H9 (cell line): ENCODE data around the gene GHRL. TPM values are rescaled to one million over a fixed set of nuclear protein-coding genes. Genes with fewer than 3 reads are reported as not detected.

Experiments
- DNase-seq: peaks from one replicate; pipeline ENCODE4 v3.0.0-alpha.2; 2017
- H2AFZ ChIP-seq: one replicate; pipeline ENCODE4 v1.6.1; 2013; ENCODE audit warnings: mild to moderate bottlenecking, low read length, control low read depth, moderate library complexity
- H2AK5ac ChIP-seq: 2 replicates; pipeline ENCODE4 v1.6.1; 2013; ENCODE audit warnings: low read length, control low read depth, mixed read lengths; ENCODE audit not compliant: insufficient read length
- H2BK120ac ChIP-seq: one replicate; pipeline ENCODE4 v1.6.1; 2013; ENCODE audit warnings: low read depth, mild to moderate bottlenecking, low read length, control low read depth, inconsistent platforms; ENCODE audit not compliant: poor library complexity, severe bottlenecking
- H2BK12ac ChIP-seq: 2 replicates; pipeline ENCODE4 v1.6.1; 2013; ENCODE audit warnings: low read length, control low read depth, mixed read lengths, low read depth; ENCODE audit not compliant: insufficient read length
- H2BK15ac ChIP-seq: 2 replicates; pipeline ENCODE4 v1.6.1; 2013; ENCODE audit warnings: low read depth, low read length, control low read depth
- H2BK20ac ChIP-seq: one replicate; pipeline ENCODE4 v1.6.1; 2013; ENCODE audit warnings: low read depth, mild to moderate bottlenecking, low read length, control low read depth, inconsistent platforms; ENCODE audit not compliant: poor library complexity, severe bottlenecking
- H2BK5ac ChIP-seq: 2 replicates; pipeline ENCODE4 v1.6.1; 2013; ENCODE audit warnings: low read length, control low read depth, mixed read lengths; ENCODE audit not compliant: insufficient read length
- H3K14ac ChIP-seq: 2 replicates; pipeline ENCODE4 v1.6.1; 2013; ENCODE audit warnings: low read length, control low read depth; ENCODE audit not compliant: insufficient read depth
- H3K18ac ChIP-seq: 2 replicates; pipeline ENCODE4 v1.6.1; 2013; ENCODE audit warnings: low read depth, mild to moderate bottlenecking, mixed read lengths, low read length, control low read depth; ENCODE audit not compliant: insufficient read length
- H3K23ac ChIP-seq: 2 replicates; pipeline ENCODE4 v1.6.1; 2013; ENCODE audit warnings: low read length, control low read depth, mixed read lengths, low read depth; ENCODE audit not compliant: insufficient read length
- H3K23me2 ChIP-seq: 2 replicates; pipeline ENCODE4 v1.6.1; 2013; ENCODE audit warnings: low read depth, mild to moderate bottlenecking, mixed read lengths, low read length, control low read depth; ENCODE audit not compliant: insufficient read length, poor library complexity, severe bottlenecking
- H3K27ac ChIP-seq: 2 replicates; pipeline ENCODE4 v1.5.1; 2013; ENCODE audit warnings: low read length, control low read depth, mixed read lengths, low read depth; ENCODE audit not compliant: insufficient read length
- H3K27me3 ChIP-seq: 2 replicates; pipeline ENCODE4 v1.6.1; 2013; ENCODE audit warnings: low read length, control low read depth, inconsistent platforms; ENCODE audit not compliant: insufficient read depth
- H3K4ac ChIP-seq: 2 replicates; pipeline ENCODE4 v1.6.1; 2013; ENCODE audit warnings: low read depth, mild to moderate bottlenecking, control low read depth, inconsistent platforms, low read length, moderate library complexity
- H3K4me1 ChIP-seq: 2 replicates; pipeline ENCODE4 v1.6.1; 2013; ENCODE audit warnings: low read length, control low read depth, inconsistent platforms; ENCODE audit not compliant: insufficient read depth
- H3K4me2 ChIP-seq: 2 replicates; pipeline ENCODE4 v1.6.1; 2013; ENCODE audit warnings: low read length, control low read depth, mixed read lengths; ENCODE audit not compliant: insufficient read length, insufficient read depth
- H3K56ac ChIP-seq: 2 replicates; pipeline ENCODE4 v1.6.1; 2013; ENCODE audit warnings: low read depth, mild to moderate bottlenecking, mixed read lengths, low read length, control low read depth; ENCODE audit not compliant: insufficient read length
- H3K79me1 ChIP-seq: 2 replicates; pipeline ENCODE4 v1.6.1; 2013; ENCODE audit warnings: low read depth, mild to moderate bottlenecking, moderate library complexity, low read length, control low read depth, inconsistent platforms; ENCODE audit not compliant: insufficient read depth, poor library complexity, severe bottlenecking
- H3K79me2 ChIP-seq: 2 replicates; pipeline ENCODE4 v1.6.1; 2013; ENCODE audit warnings: low read length, control low read depth, inconsistent platforms; ENCODE audit not compliant: insufficient read depth
- H3K9ac ChIP-seq: 2 replicates; pipeline ENCODE4 v1.6.1; 2013; ENCODE audit warnings: low read length, control low read depth, mixed read lengths; ENCODE audit not compliant: insufficient read length; ENCODE audit errors: extremely low read depth
- H3K9me3 ChIP-seq: one replicate; pipeline ENCODE4 v1.6.1; 2013; ENCODE audit warnings: low read depth, low read length, inconsistent platforms; ENCODE audit not compliant: control insufficient read depth
- H3T11ph ChIP-seq: one replicate; pipeline ENCODE4 v1.6.1; 2013; ENCODE audit warnings: mild to moderate bottlenecking, low read length, control low read depth, inconsistent platforms
- H4K20me1 ChIP-seq: one replicate; pipeline ENCODE4 v1.6.1; 2013; ENCODE audit not compliant: control insufficient read depth, insufficient read length, insufficient read depth
- H4K5ac ChIP-seq: 2 replicates; pipeline ENCODE4 v1.6.1; 2013; ENCODE audit warnings: low read depth, mild to moderate bottlenecking, mixed read lengths, low read length, control low read depth; ENCODE audit not compliant: insufficient read length
- H4K8ac ChIP-seq: replicated peaks from 2 replicates; pipeline ENCODE4 v1.6.1; 2013; ENCODE audit warnings: low read length, control low read depth, mixed read lengths, low read depth; ENCODE audit not compliant: insufficient read length
- H4K91ac ChIP-seq: 2 replicates; pipeline ENCODE4 v1.6.1; 2013; ENCODE audit warnings: low read depth, mild to moderate bottlenecking, moderate library complexity, mixed read lengths, low read length, control low read depth; ENCODE audit not compliant: insufficient read length
- H3K27ac Mint-ChIP-seq, 3 experiments: 2 replicates in 2 of 3; 3 replicates in 1 of 3; pipeline ENCODE4 v1.8.0; 2020 to 2021; ENCODE audit warnings: mixed read lengths in 3 of 3, mild to moderate bottlenecking in 1 of 3, moderate library complexity in 1 of 3
- H3K27me3 Mint-ChIP-seq: 2 replicates; pipeline ENCODE4 v1.8.0; 2021; ENCODE audit warnings: low read depth, mild to moderate bottlenecking, moderate library complexity, mixed read lengths
- H3K36me3 Mint-ChIP-seq, 3 experiments: 2 replicates in 2 of 3; 3 replicates in 1 of 3; pipeline ENCODE4 v1.8.0; 2020 to 2021; ENCODE audit warnings: low read depth in 3 of 3, mixed read lengths in 3 of 3; ENCODE audit not compliant: insufficient read depth in 1 of 3
- H3K4me1 Mint-ChIP-seq, 2 experiments: 2 replicates each; pipeline ENCODE4 v1.8.0; 2020; ENCODE audit warnings: mixed read lengths in 2 of 2
- H3K4me3 Mint-ChIP-seq, 2 experiments: 2 replicates in 1 of 2; 3 replicates in 1 of 2; pipeline ENCODE4 v1.8.0; 2020 to 2021; ENCODE audit warnings: mild to moderate bottlenecking in 2 of 2, mixed read lengths in 2 of 2, moderate library complexity in 1 of 2
- H3K9me3 Mint-ChIP-seq, 2 experiments: 2 replicates in 1 of 2; 3 replicates in 1 of 2; pipeline ENCODE4 v1.8.0; 2020; ENCODE audit warnings: mild to moderate bottlenecking in 2 of 2, mixed read lengths in 2 of 2, moderate library complexity in 1 of 2
- WGBS: extraction: QIAGEN DNeasy Blood & Tissue Kit; methylation state at CpG from one replicate; pipeline ENCODE4 v1.1.7; 2013; ENCODE audit warnings: missing lambda C conversion rate, low lambda C conversion rate, mixed read lengths; ENCODE audit not compliant: insufficient read length; ENCODE audit errors: extremely low coverage; 5-methylcytosine and 5-hydroxymethylcytosine counted together
- total RNA-seq: library from RNA; stranded (reverse); gene quantifications from 2 replicates; pipeline ENCODE4 v1.2.1, GENCODE V29; 2021
- TF ChIP-seq, protein P1 (sequence below): fragments of 200-600 bp; sonication (generic); conservative IDR thresholded peaks from 3 replicates; pipeline ENCODE4 v1.8.0; 2021; ENCODE audit warnings: antibody characterized with exemption, mild to moderate bottlenecking

Gene GHRL
- total RNA-seq, 1 experiment from 2014 or later: 1.3 TPM

- H3K4me2 ChIP-seq: no peak overlapping the region
- no peak overlapping the region for H3K27ac ChIP-seq
- no peak overlapping the region for H3K4ac ChIP-seq
Measured at GRCh38 chr3:10273702-10274305, 18.9 kb downstream of the GHRL start.

More at GRCh38 chr3:10273702-10274305, 18.9 kb downstream of the GHRL start:
- H4K20me1 ChIP-seq: no peaks in the 10 kb centered on the region
- Mint-ChIP-seq H3K4me3 (no peak overlapping the region), H3K36me3 (peaks cover 14 to 63% (median 37%) of the 10 kb centered on the region in 3 experiments; a peak in 6 of 7 replicates), H3K4me1 (peaks cover 0 to 2% of the 10 kb centered on the region in 2 experiments; a peak in 1 of 4 replicates), H3K27me3 (no peaks in the 10 kb centered on the region; the same call in 1 of the 2 replicates), H3K9me3 (no peaks in the 10 kb centered on the region), H3K27ac (no peak overlapping the region)
- no peak overlapping the region for H2AK5ac ChIP-seq
- no peak overlapping the region for H3K9ac ChIP-seq
- no peak overlapping the region for H2BK120ac ChIP-seq
- no peaks in the 10 kb centered on the region for H3K27me3 ChIP-seq
- TF ChIP-seq, protein P1, sequence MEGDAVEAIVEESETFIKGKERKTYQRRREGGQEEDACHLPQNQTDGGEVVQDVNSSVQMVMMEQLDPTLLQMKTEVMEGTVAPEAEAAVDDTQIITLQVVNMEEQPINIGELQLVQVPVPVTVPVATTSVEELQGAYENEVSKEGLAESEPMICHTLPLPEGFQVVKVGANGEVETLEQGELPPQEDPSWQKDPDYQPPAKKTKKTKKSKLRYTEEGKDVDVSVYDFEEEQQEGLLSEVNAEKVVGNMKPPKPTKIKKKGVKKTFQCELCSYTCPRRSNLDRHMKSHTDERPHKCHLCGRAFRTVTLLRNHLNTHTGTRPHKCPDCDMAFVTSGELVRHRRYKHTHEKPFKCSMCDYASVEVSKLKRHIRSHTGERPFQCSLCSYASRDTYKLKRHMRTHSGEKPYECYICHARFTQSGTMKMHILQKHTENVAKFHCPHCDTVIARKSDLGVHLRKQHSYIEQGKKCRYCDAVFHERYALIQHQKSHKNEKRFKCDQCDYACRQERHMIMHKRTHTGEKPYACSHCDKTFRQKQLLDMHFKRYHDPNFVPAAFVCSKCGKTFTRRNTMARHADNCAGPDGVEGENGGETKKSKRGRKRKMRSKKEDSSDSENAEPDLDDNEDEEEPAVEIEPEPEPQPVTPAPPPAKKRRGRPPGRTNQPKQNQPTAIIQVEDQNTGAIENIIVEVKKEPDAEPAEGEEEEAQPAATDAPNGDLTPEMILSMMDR: no peak
- H2AFZ ChIP-seq: no peak overlapping the region
- no peak overlapping the region for H3T11ph ChIP-seq
- no peak overlapping the region for H2BK15ac ChIP-seq
- H2BK20ac ChIP-seq: no peak overlapping the region
- H4K91ac ChIP-seq: no peak overlapping the region
- peaks cover 4% of the 10 kb centered on the region for H3K79me1 ChIP-seq
- WGBS: no CpG with 5 or more reads among the region's 1 CpG
- no peak for DNase-seq
- H3K4me1 ChIP-seq: no peaks in the 10 kb centered on the region
- no peak overlapping the region for H4K5ac ChIP-seq
- H3K56ac ChIP-seq: no peak overlapping the region
- no peak overlapping the region for H2BK12ac ChIP-seq
- H3K23me2 ChIP-seq: no peaks in the 10 kb centered on the region
- no peak overlapping the region for H3K23ac ChIP-seq
- H3K9me3 ChIP-seq: no peaks in the 10 kb centered on the region
- H3K14ac ChIP-seq: no peak overlapping the region
- H3K79me2 ChIP-seq: peaks cover 8% of the 10 kb centered on the region; the same call in 1 of the 2 replicates
- H2BK5ac ChIP-seq: no peak overlapping the region
- no peak overlapping the region for H3K18ac ChIP-seq
- no peak overlapping the region for H4K8ac ChIP-seq
